ENCODE measurements around the gene FAM72B.
"Not testable (repeated sequence)": the region's sequence is repeated elsewhere in the genome, so short reads cannot be mapped to it uniquely, and the experiment has no call there.

The FAM72B gene

GRCh38 chr1:121200232-121200631 lies 16.1 kb upstream of the FAM72B start:
- not testable (repeated sequence) for DNase-seq (ENCODE audit: low spot score)

GRCh38 chr1:121199763-121200162 lies 15.6 kb upstream of the FAM72B start:
- DNase-seq (ENCODE audit: low spot score), result not testable (repeated sequence)

- DNase-seq (ENCODE audit: low spot score), result not testable (repeated sequence)
Measured at GRCh38 chr1:121197095-121197882, 13.1 kb upstream of the FAM72B start.

GRCh38 chr1:121192512-121192911 lies 8.4 kb upstream of the FAM72B start:
- not testable (repeated sequence) for DNase-seq (ENCODE audit: low spot score)

- not testable (repeated sequence) for DNase-seq (ENCODE audit: low spot score)
Measured at GRCh38 chr1:121187914-121188313, 3.8 kb upstream of the FAM72B start.

- not testable (repeated sequence) for DNase-seq (ENCODE audit: low spot score)
Measured at GRCh38 chr1:121186191-121186590, 2.1 kb upstream of the FAM72B start.

GRCh38 chr1:121185140-121185708 lies 1.1 kb upstream of the FAM72B start:
- not testable (repeated sequence) for DNase-seq (ENCODE audit: low spot score)

- not testable (repeated sequence) for DNase-seq (ENCODE audit: low spot score)
Measured at GRCh38 chr1:121183867-121184266, 273 bp downstream of the FAM72B start.

GRCh38 chr1:121178197-121178596 lies 5.9 kb downstream of the FAM72B start:
- not testable (repeated sequence) for DNase-seq (ENCODE audit: low spot score)

- not testable (repeated sequence) for DNase-seq (ENCODE audit: low spot score)
Measured at GRCh38 chr1:121176649-121177048, 7.5 kb downstream of the FAM72B start.

GRCh38 chr1:121168152-121168668 lies 15.9 kb downstream of the FAM72B start:
- not testable (repeated sequence) for DNase-seq (ENCODE audit: low spot score)

GRCh38 chr1:121167225-121167738 lies 16.9 kb downstream of the FAM72B start:
- DNase-seq (ENCODE audit: low spot score), result not testable (repeated sequence)

- DNase-seq (ENCODE audit: low spot score), result not testable (repeated sequence)
Measured at GRCh38 chr1:121165296-121165695, 18.8 kb downstream of the FAM72B start.

- not testable (repeated sequence) for DNase-seq (ENCODE audit: low spot score)
Measured at GRCh38 chr1:121163850-121164757, 20.0 kb downstream of the FAM72B start.

GRCh38 chr1:121161199-121161901 lies 22.8 kb downstream of the FAM72B start:
- not testable (repeated sequence) for DNase-seq (ENCODE audit: low spot score)

- DNase-seq (ENCODE audit: low spot score), result not testable (repeated sequence)
Measured at GRCh38 chr1:121160118-121160517, 24.0 kb downstream of the FAM72B start.

GRCh38 chr1:121157609-121158008 lies 26.5 kb downstream of the FAM72B start:
- not testable (repeated sequence) for DNase-seq (ENCODE audit: low spot score)

- DNase-seq (ENCODE audit: low spot score), result not testable (repeated sequence)
Measured at GRCh38 chr1:121156958-121157603, 27.1 kb downstream of the FAM72B start.

- not testable (repeated sequence) for DNase-seq (ENCODE audit: low spot score)
Measured at GRCh38 chr1:121155671-121156358, 28.3 kb downstream of the FAM72B start.

- not testable (repeated sequence) for DNase-seq (ENCODE audit: low spot score)
Measured at GRCh38 chr1:121154811-121155210, 29.3 kb downstream of the FAM72B start.
